MCF 10A (cell line): ENCODE data around the gene RBCK1. TPM values are rescaled to one million over a fixed set of nuclear protein-coding genes. Genes with fewer than 3 reads are reported as not detected.

Experiments used
- BruUV-seq: library from RNA; stranded (reverse); fragments of 400-500 nt; replicated peaks from 2 replicates; lab custom pipeline; 2021; lab: Mats Ljungman, UMichigan
- CTCF ChIA-PET: fragments of 300-600 bp; sonication (Branson Sonifier 250); formaldehyde crosslinking; extraction: SDS; loops from one replicate; lab custom pipeline; 2021; ENCODE audit warnings: antibody characterized with exemption, inconsistent platforms; lab: Yijun Ruan, JAX
- POLR2A ChIA-PET: fragments of 300-600, 350-650 bp; sonication (Branson Sonifier 250); formaldehyde crosslinking; extraction: SDS; loops from one replicate; lab custom pipeline; 2020; ENCODE audit warnings: antibody characterized with exemption, inconsistent platforms; lab: Yijun Ruan, JAX
- DNase-seq: peaks from one replicate; pipeline ENCODE4 v3.0.0-alpha.2; 2018; ENCODE audit not compliant: unreplicated experiment
- H3K27ac Mint-ChIP-seq: one replicate; pipeline ENCODE4 v1.8.0; 2022; ENCODE audit warnings: mild to moderate bottlenecking, low read depth, mixed read lengths; ENCODE audit not compliant: unreplicated experiment
- H3K27me3 Mint-ChIP-seq: one replicate; pipeline ENCODE4 v1.8.0; 2022; ENCODE audit warnings: mixed read lengths; ENCODE audit not compliant: insufficient read depth, unreplicated experiment
- H3K36me3 Mint-ChIP-seq: one replicate; pipeline ENCODE4 v1.8.0; 2022; ENCODE audit warnings: mild to moderate bottlenecking, moderate library complexity, mixed read lengths; ENCODE audit not compliant: insufficient read depth, unreplicated experiment
- H3K4me1 Mint-ChIP-seq: one replicate; pipeline ENCODE4 v1.8.0; 2022; ENCODE audit warnings: mixed read lengths; ENCODE audit not compliant: insufficient read depth, unreplicated experiment
- H3K4me3 Mint-ChIP-seq: one replicate; pipeline ENCODE4 v1.8.0; 2022; ENCODE audit warnings: mild to moderate bottlenecking, moderate library complexity, mixed read lengths; ENCODE audit not compliant: unreplicated experiment
- H3K9me3 Mint-ChIP-seq: one replicate; pipeline ENCODE4 v1.8.0; 2022; ENCODE audit warnings: mixed read lengths; ENCODE audit not compliant: unreplicated experiment
- CTCF ChIP-seq: fragments of 200-600 bp; IDR thresholded peaks from one replicate; pipeline ENCODE4 v1.8.0; 2022; ENCODE audit warnings: antibody characterized with exemption, mild to moderate bottlenecking; ENCODE audit not compliant: unreplicated experiment
- intact Hi-C: fragments of 100-400 bp; cut with micrococcal nuclease; formaldehyde crosslinking; loops from 2 replicates; pipeline ENCODE4 v1.14.1; 2022
- total RNA-seq: library from RNA; stranded (reverse); gene quantifications from 2 replicates; pipeline ENCODE4 v1.2.3, GENCODE V29; 2022

Gene RBCK1
- total RNA-seq, 1 experiment from 2014 or later: 353 TPM

GRCh38 chr20:421685-422250 lies 13.7 kb downstream of the RBCK1 start:
- Mint-ChIP-seq H3K27ac (peak overlapping the region; percentile 41), H3K36me3 (peaks cover 69% of the 10 kb centered on the region), H3K27me3 (no peaks in the 10 kb centered on the region), H3K4me3 (no peak overlapping the region), H3K4me1 (peaks cover 15% of the 10 kb centered on the region), H3K9me3 (no peaks in the 10 kb centered on the region)
- BruUV-seq: TSS peak; percentile 5
- TF ChIP-seq CTCF: no peak
- ChIA-PET CTCF (interaction anchor here (0.6 to 0.9 kb wide), 3 partner anchors 18 to 545 kb away, joined by 3 to 6 read pairs (median 4); no protein-coding TSS in a partner anchor), POLR2A (no interaction called here)
- intact Hi-C loops: no loop called here
- no peak for DNase-seq

- Mint-ChIP-seq H3K9me3 (no peaks in the 10 kb centered on the region), H3K36me3 (peaks cover 72% of the 10 kb centered on the region), H3K27ac (no peak overlapping the region), H3K4me3 (no peak overlapping the region), H3K27me3 (no peaks in the 10 kb centered on the region), H3K4me1 (peaks cover under 1% of the 10 kb centered on the region)
- no peak for DNase-seq
- intact Hi-C loops: no loop called here
- ChIA-PET CTCF (interaction anchor here (0.7 to 10.0 kb wide), 4 partner anchors 19 to 82 kb away, joined by 3 to 118 read pairs (median 4); no protein-coding TSS in a partner anchor), POLR2A (interaction anchor here (1.2 kb wide), 1 partner anchor 79 kb away, joined by 3 read pairs; no protein-coding TSS in a partner anchor)
- TF ChIP-seq CTCF: no peak
- BruUV-seq: no TSS peak
These were observed 18.5 kb downstream of the RBCK1 start for GRCh38 chr20:426566-426965.

- H3K27me3 Mint-ChIP-seq: no peaks in the 10 kb centered on the region
- POLR2A ChIA-PET: interaction anchor here (0.7 to 1.2 kb wide), 5 partner anchors 18 to 80 kb away, joined by 3 to 6 read pairs (median 3); no protein-coding TSS in a partner anchor
- H3K36me3 Mint-ChIP-seq: peaks cover 69% of the 10 kb centered on the region
These were observed 19.3 kb downstream of the RBCK1 start for GRCh38 chr20:427401-427800.

More at GRCh38 chr20:427401-427800, 19.3 kb downstream of the RBCK1 start:
- CTCF ChIA-PET: interaction anchor here (1.0 to 10.0 kb wide), 6 partner anchors 20 to 329 kb away, joined by 4 to 118 read pairs (median 5); no protein-coding TSS in a partner anchor
- DNase-seq: no peak
- no peak for TF ChIP-seq CTCF
- intact Hi-C loops: no loop called here
- no TSS peak for BruUV-seq
- H3K4me3 Mint-ChIP-seq: no peak overlapping the region
- H3K9me3 Mint-ChIP-seq: no peaks in the 10 kb centered on the region
- H3K4me1 Mint-ChIP-seq: no peaks in the 10 kb centered on the region
- no peak overlapping the region for H3K27ac Mint-ChIP-seq
